Measurements from ENCODE around the gene GPR161.
"Not testable (repeated sequence)": the region's sequence is repeated elsewhere in the genome, so short reads cannot be mapped to it uniquely, and the experiment has no call there.

GPR161 gene, protein sequence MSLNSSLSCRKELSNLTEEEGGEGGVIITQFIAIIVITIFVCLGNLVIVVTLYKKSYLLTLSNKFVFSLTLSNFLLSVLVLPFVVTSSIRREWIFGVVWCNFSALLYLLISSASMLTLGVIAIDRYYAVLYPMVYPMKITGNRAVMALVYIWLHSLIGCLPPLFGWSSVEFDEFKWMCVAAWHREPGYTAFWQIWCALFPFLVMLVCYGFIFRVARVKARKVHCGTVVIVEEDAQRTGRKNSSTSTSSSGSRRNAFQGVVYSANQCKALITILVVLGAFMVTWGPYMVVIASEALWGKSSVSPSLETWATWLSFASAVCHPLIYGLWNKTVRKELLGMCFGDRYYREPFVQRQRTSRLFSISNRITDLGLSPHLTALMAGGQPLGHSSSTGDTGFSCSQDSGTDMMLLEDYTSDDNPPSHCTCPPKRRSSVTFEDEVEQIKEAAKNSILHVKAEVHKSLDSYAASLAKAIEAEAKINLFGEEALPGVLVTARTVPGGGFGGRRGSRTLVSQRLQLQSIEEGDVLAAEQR

DNA sequence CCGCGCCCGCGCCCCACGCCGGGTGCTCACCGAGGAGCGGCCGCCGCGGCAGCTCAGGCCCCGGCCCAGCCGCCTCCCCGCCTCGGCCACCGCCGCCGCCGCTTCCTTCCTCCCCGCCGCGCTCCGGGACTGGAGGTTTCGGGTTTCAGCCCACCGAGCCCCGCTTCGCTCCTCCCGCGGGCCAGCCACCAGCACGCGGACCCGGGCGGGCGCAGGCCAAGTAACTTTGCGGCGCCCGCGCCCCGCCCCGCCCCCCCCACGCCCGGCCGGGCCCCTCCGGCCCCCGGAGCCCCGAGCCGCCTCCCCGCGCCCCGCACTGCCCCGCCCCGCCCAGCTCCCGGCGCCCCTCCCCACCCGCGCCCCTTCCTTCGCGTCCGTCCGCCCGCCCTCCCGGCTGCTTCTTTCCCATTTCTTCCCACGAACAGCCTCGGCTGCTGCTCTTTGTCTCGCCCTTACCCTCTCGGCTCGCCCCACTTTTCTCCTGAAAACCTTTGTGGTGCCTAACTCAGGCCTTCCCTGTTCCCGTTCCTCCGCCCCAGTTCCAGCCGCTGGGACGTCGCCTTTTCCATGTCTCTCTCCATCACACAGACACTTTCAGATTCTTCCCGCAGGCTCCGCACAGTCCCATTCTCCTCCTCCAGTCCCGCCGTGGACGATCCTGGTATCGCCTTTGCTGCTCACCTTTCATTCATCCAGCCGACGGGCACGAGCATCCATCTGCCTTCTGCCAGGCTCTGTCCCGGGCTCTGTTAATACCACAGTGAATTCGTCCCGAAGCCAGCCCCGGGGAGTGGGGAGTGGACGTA, at the start of gene GPR161:
GPR161 (minus strand) TSS at position 222 of the 806 bp plus-strand sequence. CDS start 32,080 bp downstream, outside the sequence.
- peak; percentile 40 for DNase-seq (ENCODE audit: insufficient read length, low spot score)
- FAIRE-seq: no peak
- no peak for TF ChIP-seq POLR2A (IDR thresholded peaks at IDR 0.05; ENCODE audit: low read depth, low read length)

DNA sequence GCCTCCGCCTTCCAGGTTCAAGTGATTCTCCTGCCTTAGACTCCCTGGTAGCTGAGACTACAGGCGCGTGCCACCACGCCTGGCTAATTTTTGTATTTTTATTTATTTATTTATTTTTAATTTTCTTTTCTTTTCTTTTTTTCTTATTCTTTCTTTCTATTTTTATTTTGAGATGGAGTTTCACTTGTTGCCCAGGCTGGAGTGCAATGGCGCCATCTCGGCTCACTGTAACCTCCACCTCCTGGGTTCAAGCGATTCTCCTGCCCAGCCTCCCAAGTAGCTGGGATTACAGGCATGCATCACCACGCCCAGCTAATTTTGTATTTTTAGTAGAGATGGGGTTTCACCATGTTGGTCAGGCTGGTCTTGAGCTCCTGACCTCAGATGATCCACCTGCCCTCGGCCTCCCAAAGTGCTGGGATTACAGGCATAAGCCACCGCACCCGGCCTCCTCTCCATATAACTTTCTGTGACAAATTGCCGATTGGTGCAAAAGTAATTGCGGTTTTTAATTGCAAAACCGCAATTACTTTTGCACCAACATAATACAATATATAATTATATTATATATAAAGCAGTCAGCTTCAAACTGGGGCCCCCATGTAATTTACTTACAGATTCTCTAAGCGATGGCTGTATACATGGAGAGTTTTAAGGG, 44.5 kb upstream of the GPR161 start:
- not testable (repeated sequence) for FAIRE-seq; DNase-seq (ENCODE audit: insufficient read length, low spot score)

DNA sequence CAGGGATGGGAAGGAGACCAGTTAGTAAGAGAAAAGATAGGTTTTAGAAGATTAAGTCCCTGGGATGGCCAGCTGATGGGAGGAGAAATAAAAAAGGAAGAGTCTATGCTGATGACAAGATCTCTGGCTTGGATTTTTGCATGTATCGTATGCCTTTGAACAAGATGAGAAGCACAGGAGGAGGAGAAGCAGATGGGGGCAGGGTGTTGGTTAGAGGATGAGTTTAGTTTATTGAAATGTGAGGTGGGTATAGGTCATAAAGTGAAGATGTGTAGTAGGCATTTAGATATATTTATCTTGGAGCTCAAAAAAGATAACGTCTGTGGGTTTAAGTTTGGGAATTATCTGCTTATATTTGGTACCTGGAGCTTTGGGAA, 43.4 kb upstream of the GPR161 start:
- FAIRE-seq (no peak), DNase-seq (ENCODE audit: insufficient read length, low spot score) (no peak)
- TF ChIP-seq POLR2A (IDR thresholded peaks at IDR 0.05; ENCODE audit: low read depth, low read length): no peak

DNA sequence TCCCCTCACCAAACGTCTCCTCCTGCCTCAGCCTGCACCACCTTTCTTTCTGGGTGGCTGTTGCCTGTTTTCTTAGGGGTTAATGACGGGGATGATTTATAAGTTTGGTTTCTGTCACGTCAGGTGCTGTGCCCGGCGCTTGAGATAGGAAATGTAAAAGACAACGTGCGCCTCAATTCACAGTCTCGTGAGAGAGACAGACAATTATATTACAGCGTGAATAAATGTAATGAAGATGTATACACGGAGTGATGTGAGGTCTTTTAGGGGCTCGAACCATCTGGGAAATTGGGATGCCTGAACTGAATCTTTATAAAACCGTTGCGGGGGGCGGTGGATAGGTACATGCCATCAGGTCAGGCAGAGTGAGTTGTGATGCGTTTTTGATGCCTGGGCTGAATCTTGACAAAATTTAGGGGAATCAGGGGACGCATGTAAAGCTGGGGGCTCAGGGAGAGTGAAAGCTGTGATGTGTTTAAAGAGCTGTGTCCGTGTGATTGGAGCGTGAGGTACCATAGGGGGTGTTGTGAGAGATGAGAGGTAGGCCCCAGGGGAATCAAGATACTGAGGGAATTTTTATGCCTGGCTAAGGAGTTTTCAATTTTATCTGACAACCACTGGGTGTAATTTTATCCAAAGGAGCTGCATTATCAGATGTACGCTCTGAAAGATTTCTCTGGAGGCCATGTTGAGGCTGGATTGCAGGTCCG, 42.9 kb upstream of the GPR161 start:
- no peak for FAIRE-seq
- TF ChIP-seq POLR2A (IDR thresholded peaks at IDR 0.05; ENCODE audit: low read depth, low read length): no peak
- no peak for DNase-seq (ENCODE audit: insufficient read length, low spot score)

DNA sequence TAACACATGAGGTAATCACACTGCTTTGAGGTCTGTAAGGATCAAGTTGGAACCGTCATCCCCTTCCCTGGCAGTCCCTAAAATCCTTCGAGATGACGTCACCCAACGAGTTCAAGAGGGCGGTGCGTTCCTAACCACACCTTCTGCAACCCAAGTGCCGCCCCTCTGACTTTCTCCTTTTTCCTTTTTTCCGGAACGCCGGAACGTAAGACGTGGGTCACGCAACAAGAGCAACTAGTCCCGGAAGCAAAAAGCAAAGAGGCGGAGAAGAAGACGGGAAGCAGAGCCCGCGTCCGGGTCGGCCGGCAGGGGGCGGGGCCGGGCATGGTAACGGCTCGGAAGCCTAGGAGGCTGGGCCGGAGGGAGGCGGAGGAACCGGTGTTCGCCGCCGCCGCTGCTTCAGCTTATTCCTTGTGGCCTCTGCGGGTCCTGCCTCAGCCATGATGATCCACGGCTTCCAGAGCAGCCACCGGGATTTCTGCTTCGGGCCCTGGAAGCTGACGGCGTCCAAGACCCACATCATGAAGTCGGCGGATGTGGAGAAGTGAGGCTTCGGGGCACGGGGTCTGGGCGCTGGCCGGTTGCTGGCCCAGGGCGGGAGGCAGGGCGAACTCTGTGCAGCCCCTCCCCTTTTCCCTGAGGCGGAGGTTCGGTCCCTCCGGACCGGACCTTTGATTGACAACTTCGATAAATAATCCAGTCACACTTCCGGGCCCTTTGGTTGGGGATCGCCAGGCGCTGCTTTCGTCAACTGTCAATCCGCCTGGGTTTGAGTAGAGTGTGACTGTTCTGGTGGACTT, 42.1 kb upstream of the GPR161 start, which contains the start of gene TIPRL:
TIPRL (plus strand) TSS at position 325 of the 800 bp plus-strand sequence; CDS start at position 441, 116 bp downstream.
- FAIRE-seq (peak; percentile 92), DNase-seq (ENCODE audit: insufficient read length, low spot score) (peak; percentile 76)
- TF ChIP-seq POLR2A (IDR thresholded peaks at IDR 0.05; ENCODE audit: low read depth, low read length): peak; percentile 76

DNA sequence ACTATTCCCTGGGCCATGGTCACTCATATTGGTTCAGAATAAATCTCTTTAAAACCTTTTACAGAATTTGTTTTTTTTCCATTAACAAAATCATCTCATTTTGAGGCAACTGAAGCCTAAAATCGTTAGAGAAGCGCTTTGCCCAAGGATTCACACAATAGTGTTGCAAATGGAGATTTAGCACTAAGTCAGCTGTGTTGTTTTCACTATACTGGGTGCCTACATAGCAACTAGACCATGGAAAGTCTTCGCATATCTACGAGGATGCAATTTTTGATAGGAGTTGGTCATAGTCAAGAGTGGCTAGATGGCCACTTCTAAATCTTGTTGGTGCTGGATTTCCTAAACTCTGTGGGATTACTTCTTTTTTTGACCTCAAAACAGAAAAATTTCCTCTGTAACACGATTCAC, 41.5 kb upstream of the GPR161 start:
- no peak for FAIRE-seq
- DNase-seq (ENCODE audit: insufficient read length, low spot score): no peak
- no peak for TF ChIP-seq POLR2A (IDR thresholded peaks at IDR 0.05; ENCODE audit: low read depth, low read length)

DNA sequence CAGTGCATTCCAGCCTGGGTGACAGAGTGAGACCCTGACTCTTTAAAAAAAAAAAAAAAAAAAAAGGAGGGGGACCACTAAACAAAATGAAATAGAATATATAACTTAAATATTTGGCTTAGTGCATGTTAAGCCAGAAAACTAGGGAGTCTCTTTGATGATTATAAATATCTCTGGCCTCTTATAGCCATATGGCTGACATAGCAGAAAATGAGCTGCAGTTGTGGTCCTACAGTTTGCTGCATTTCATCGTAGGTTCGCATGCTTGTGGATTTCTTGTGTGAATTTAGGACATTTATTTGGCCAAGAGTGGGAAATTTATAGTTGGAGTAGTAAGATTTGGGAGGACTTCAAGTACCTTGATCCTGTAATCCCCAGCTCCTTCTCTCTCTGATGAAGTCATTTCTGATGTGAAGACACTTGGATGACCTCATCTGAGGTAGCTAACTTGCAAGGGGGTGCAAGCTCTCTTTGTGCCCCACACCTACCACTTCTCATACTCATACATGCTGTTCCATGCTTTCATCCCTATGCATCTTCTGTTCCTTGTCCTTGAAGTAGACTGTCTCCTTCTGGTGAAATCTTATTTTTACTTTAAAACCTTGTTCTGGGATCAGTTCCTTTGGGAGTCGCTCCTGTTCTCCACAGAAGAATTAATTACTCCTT, 35.7 kb upstream of the GPR161 start:
- no peak for DNase-seq (ENCODE audit: insufficient read length, low spot score)
- TF ChIP-seq POLR2A (IDR thresholded peaks at IDR 0.05; ENCODE audit: low read depth, low read length): no peak
- FAIRE-seq: no peak

DNA sequence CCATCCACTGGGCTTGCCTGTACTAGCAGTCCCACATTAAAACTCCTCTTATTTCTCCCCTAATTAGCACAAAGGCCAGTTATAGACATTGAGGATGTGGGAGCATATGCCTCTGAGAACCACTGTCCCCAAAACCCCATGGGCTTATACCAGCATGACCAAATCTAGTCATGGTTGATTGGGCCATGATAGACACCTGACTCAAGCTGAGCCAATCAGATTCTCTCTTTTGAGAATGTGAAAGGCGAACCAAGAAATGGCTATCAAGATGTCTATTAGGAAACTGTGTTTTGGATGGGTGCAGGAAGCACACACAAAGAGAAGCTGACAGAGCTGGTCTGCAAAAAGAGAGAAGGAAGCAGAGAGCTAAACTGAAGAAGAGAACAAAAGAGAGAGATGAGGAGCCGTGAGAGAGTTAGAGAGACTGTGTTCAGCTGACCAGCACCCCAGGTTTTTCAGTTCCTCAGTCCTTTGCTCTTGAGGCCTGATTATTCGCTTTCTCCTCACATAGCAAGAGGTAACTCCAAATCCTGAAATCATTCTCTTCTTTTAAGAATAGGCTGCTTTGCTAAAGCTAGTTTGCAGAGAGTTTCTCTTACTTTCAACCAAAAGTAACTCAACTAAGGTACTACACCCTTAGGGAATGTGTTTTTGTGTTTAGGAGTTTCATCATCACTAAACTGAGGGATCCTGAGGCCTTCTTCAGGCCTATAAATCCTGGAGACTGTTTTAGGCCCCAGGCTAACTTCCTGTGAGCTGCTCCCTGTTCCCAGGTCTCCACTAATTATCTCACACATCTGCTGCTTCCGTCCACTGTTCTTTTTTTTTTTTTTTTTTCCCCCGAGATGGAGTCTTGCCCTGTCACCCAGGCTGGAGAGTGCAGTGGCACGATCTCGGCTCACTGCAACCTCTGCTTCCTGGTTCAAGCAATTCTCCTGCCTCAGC, 34.1 kb upstream of the GPR161 start:
- FAIRE-seq: no peak
- no peak for DNase-seq (ENCODE audit: insufficient read length, low spot score)
- TF ChIP-seq POLR2A (IDR thresholded peaks at IDR 0.05; ENCODE audit: low read depth, low read length): no peak

DNA sequence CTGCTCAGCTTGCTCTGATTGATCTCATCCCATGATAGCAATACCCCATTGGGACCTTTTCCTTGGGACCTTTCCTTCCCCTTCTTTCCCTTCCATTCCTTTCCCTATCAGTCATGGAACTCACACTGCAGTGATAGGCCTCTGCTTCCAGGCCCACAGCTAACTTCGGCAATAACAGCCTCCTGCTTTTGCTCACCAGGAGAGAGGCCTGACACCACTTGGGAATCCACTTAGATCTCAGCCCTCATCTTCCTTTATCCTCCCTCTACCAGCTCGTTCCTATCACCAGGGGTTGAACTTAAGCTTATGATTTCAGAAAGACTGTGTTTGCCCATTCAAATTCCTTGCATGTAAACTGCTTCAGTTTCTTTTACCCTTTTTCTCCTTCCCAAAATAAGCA, 31.1 kb upstream of the GPR161 start:
- DNase-seq (ENCODE audit: insufficient read length, low spot score) (no peak), FAIRE-seq (no peak)
- TF ChIP-seq POLR2A (IDR thresholded peaks at IDR 0.05; ENCODE audit: low read depth, low read length): no peak

DNA sequence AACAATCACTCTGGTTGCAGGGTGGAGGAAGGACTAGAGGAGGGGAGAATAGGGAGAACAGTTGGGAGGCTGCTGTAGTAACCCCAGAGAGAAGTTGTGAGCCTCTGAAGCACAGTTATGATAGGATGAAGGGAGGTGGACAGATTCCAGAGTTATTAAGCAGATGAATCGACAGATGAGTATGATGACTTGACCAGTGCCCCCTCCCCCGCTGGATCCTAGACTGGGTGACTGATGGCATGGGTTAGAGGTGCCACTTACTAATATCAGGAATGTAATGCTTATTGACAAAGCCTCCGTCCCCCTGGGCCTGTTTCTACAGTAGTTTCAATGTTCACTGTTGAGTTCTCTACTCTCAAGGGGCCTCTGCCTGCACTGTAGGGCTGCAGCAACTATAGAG, 28.0 kb upstream of the GPR161 start:
- TF ChIP-seq POLR2A (IDR thresholded peaks at IDR 0.05; ENCODE audit: low read depth, low read length): no peak
- FAIRE-seq (no peak), DNase-seq (ENCODE audit: insufficient read length, low spot score) (no peak)

DNA sequence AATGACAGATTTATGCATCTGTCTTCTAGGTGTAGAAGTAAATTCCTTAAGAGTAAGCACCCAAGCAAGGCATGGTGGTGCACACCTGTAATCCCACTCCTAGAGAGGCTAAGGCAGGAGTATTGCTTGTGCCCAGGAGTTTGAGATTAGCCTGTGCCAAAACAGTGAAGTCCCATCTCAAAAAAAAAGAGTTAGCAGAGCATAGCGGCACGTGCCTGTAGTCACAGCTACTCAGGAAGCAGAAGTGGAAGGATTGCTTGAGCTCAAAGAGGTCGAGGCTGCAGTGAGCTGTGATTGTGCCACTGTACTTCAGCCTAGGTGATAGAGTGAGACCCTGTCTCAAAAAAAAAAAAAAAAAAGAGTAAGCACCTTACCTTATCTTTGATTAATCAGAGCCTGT, 26.9 kb upstream of the GPR161 start:
- FAIRE-seq (no peak), DNase-seq (ENCODE audit: insufficient read length, low spot score) (no peak)
- no peak for TF ChIP-seq POLR2A (IDR thresholded peaks at IDR 0.05; ENCODE audit: low read depth, low read length)

Data from H54 (cell line).